Activated CD4-positive, alpha-beta T cell treated with anti-CD3 and anti-CD28 coated beads, Interleukin-2, Interleukin-6, amounts not matched to agents 100 ng/mL and 50 ng/mL, durations not matched to agents 16 hours and 8 hours (primary cell): Measurements from ENCODE around the gene NOL6.
"Not testable (repeated sequence)": the region's sequence is repeated elsewhere in the genome, so short reads cannot be mapped to it uniquely, and the experiment has no call there.

Source experiments
- DNase-seq: peaks from one replicate; pipeline ENCODE4 v3.0.0-alpha.2; 2020

NOL6 gene

GRCh38 chr9:33430942-33431341, 42.8 kb downstream of the NOL6 start:
- DNase-seq, result no peak

GRCh38 chr9:33429256-33429985, 44.3 kb downstream of the NOL6 start:
- DNase-seq, result no peak

- DNase-seq, result no peak
Observed at GRCh38 chr9:33426843-33427293, 46.9 kb downstream of the NOL6 start.

GRCh38 chr9:33425128-33425533, 48.6 kb downstream of the NOL6 start:
- no peak for DNase-seq

- not testable (repeated sequence) for DNase-seq
Observed at GRCh38 chr9:33424492-33424891, 49.2 kb downstream of the NOL6 start.

- DNase-seq, result not testable (repeated sequence)
Observed at GRCh38 chr9:33424043-33424442, 49.7 kb downstream of the NOL6 start.

GRCh38 chr9:33419708-33420303, 53.9 kb downstream of the NOL6 start:
- DNase-seq, result no peak

- DNase-seq, result no peak
Observed at GRCh38 chr9:33418090-33418489, 55.6 kb downstream of the NOL6 start.

GRCh38 chr9:33416996-33417395, 56.7 kb downstream of the NOL6 start:
- no peak for DNase-seq

GRCh38 chr9:33415501-33416038, 58.2 kb downstream of the NOL6 start:
- peak; percentile 93 for DNase-seq

GRCh38 chr9:33414889-33415500, 58.7 kb downstream of the NOL6 start:
- DNase-seq, result no peak

- no peak for DNase-seq
Observed at GRCh38 chr9:33414268-33414667, 59.5 kb downstream of the NOL6 start.
